Endothelial cell of umbilical vein (primary cell): Measurements from ENCODE around the gene RARS1. TPM values are rescaled to one million over a fixed set of nuclear protein-coding genes. Genes with fewer than 3 reads are reported as not detected.

Experiments used
- BruUV-seq: library from RNA; stranded (reverse); fragments of 400-500 nt; replicated peaks from 2 replicates; lab custom pipeline; 2021; lab: Mats Ljungman, UMichigan
- CTCF ChIA-PET: fragments of 300-600, 350-600 bp; sonication (Branson Sonifier 250); formaldehyde crosslinking; loops from one replicate; lab custom pipeline; 2021; ENCODE audit warnings: antibody characterized with exemption, inconsistent platforms; lab: Charles Lee
- POLR2A ChIA-PET: fragments of 300-600, 350-600 bp; sonication (Branson Sonifier 250); formaldehyde crosslinking; loops from one replicate; lab custom pipeline; 2021; ENCODE audit warnings: antibody characterized with exemption, inconsistent platforms; lab: Charles Lee
- DNase-seq: peaks from one replicate; pipeline ENCODE4 v3.0.0-alpha.2; 2011; ENCODE audit warnings: low read depth, low spot score
- FAIRE-seq: peaks from 2 replicates; lab custom pipeline; 2011; peaks lifted over from hg19 to GRCh38; lab: Jason Lieb, UNC
- H2AFZ ChIP-seq: 2 replicates; pipeline ENCODE4 v1.6.0; 2012; ENCODE audit warnings: low read depth, low read length, control low read depth, inconsistent platforms
- H3K27ac ChIP-seq: 2 replicates; pipeline ENCODE4 v1.5.1; 2011; ENCODE audit warnings: low read depth, mild to moderate bottlenecking, control low read depth, low read length, moderate library complexity; ENCODE audit not compliant: insufficient read depth
- H3K27me3 ChIP-seq, 2 experiments: 2 replicates each; pipeline versions ENCODE4 v1.6.0 to v1.6.1; 2011; ENCODE audit warnings: low read length in 2 of 2, mixed read lengths in 1 of 2; ENCODE audit not compliant: control insufficient read depth in 2 of 2, insufficient read depth in 2 of 2
- H3K36me3 ChIP-seq, 2 experiments: 2 replicates in 1 of 2; 3 replicates in 1 of 2; pipeline ENCODE4 v1.5.1; 2011; ENCODE audit warnings: low read length in 2 of 2, mild to moderate bottlenecking in 1 of 2, moderate library complexity in 1 of 2; ENCODE audit not compliant: control insufficient read depth in 2 of 2, insufficient read depth in 2 of 2; ENCODE audit errors: extremely low read depth in 1 of 2
- H3K4me1 ChIP-seq: 3 replicates; pipeline ENCODE4 v1.5.1; 2011; ENCODE audit warnings: mild to moderate bottlenecking, low read length; ENCODE audit not compliant: control insufficient read depth, insufficient read depth; ENCODE audit errors: extremely low read depth
- H3K4me2 ChIP-seq: 2 replicates; pipeline ENCODE4 v1.6.1; 2011; ENCODE audit warnings: low read length, control low read depth, mixed read lengths; ENCODE audit not compliant: insufficient read depth
- H3K4me3 ChIP-seq, 3 experiments: fragments of 200-600 bp in 1 of 3; sonication (generic), shearing (Covaris generic) in 1 of 3; replicated peaks in 1 of 3; 2 replicates each; pipeline ENCODE4 v1.5.1; 2011 to 2016; ENCODE audit warnings: control low read depth in 3 of 3, low read length in 3 of 3, mild to moderate bottlenecking in 2 of 3, inconsistent platforms in 1 of 3, low read depth in 1 of 3, moderate library complexity in 1 of 3; ENCODE audit not compliant: insufficient read depth in 1 of 3
- H3K79me2 ChIP-seq: 2 replicates; pipeline ENCODE4 v1.6.0; 2012; ENCODE audit warnings: low read length, inconsistent platforms; ENCODE audit not compliant: control insufficient read depth, insufficient read depth
- H3K9ac ChIP-seq: replicated peaks from 2 replicates; pipeline ENCODE3; 2011; ENCODE audit warnings: low read length, control low read depth; ENCODE audit not compliant: insufficient read depth; ENCODE audit errors: extremely low read depth
- H3K9me1 ChIP-seq: replicated peaks from 3 replicates; pipeline ENCODE4 v1.6.0; 2011; ENCODE audit warnings: mild to moderate bottlenecking, low read length; ENCODE audit not compliant: control insufficient read depth, insufficient read depth; ENCODE audit errors: extremely low read depth
- H3K9me3 ChIP-seq: replicated peaks from 2 replicates; pipeline ENCODE4 v1.5.1; 2012; ENCODE audit warnings: low read length, inconsistent platforms; ENCODE audit not compliant: control insufficient read depth, insufficient read depth
- H4K20me1 ChIP-seq: replicated peaks from 2 replicates; pipeline ENCODE3; 2011; ENCODE audit warnings: mild to moderate bottlenecking, low read length; ENCODE audit not compliant: control insufficient read depth, insufficient read depth; ENCODE audit errors: extremely low read depth
- EZH2 ChIP-seq: IDR thresholded peaks from 2 replicates; pipeline ENCODE4 v1.6.1; 2012; ENCODE audit warnings: borderline replicate concordance, low read depth, mild to moderate bottlenecking, moderate library complexity, low read length, inconsistent platforms; ENCODE audit not compliant: severe bottlenecking
- FOS ChIP-seq: IDR thresholded peaks from 2 replicates; pipeline ENCODE4 v1.6.1; 2011; ENCODE audit warnings: mild to moderate bottlenecking, low read length, moderate library complexity, borderline replicate concordance; ENCODE audit not compliant: insufficient read depth
- GATA2 ChIP-seq: IDR thresholded peaks from 2 replicates; pipeline ENCODE4 v1.7.0; 2011; ENCODE audit warnings: low read depth, mild to moderate bottlenecking, moderate library complexity, mixed read lengths, low read length; ENCODE audit not compliant: insufficient read length, insufficient read depth
- JUN ChIP-seq: IDR thresholded peaks from 2 replicates; pipeline ENCODE4 v1.6.1; 2011; ENCODE audit warnings: borderline replicate concordance, low read depth; ENCODE audit not compliant: insufficient read length, insufficient read depth
- MYC ChIP-seq: IDR thresholded peaks from one replicate; pipeline ENCODE4 v1.6.1; 2011; ENCODE audit warnings: mild to moderate bottlenecking, low read depth, low read length
- POLR2A ChIP-seq: IDR thresholded peaks from 2 replicates; pipeline ENCODE4 v1.6.1; 2012; ENCODE audit warnings: low read depth, mild to moderate bottlenecking, control low read depth, low read length
- POLR2AphosphoS5 ChIP-seq: IDR thresholded peaks from 2 replicates; pipeline ENCODE4 v1.6.1; 2012; ENCODE audit warnings: low read depth, mild to moderate bottlenecking, control low read depth, low read length, moderate library complexity; ENCODE audit not compliant: insufficient read depth
- dilution Hi-C: fragments of 300-500 bp; cut with MboI; formaldehyde crosslinking; loops from one replicate; pipeline ENCODE4 v1.15.0; 2019; ENCODE audit warnings: low sequenced_read_pairs; ENCODE audit not compliant: extremely low pct_ligation_motif_present
- intact Hi-C: fragments of 100-400 bp; cut with micrococcal nuclease; formaldehyde crosslinking; loops from one replicate; pipeline ENCODE4 v1.10.0; 2022
- polyA plus RNA-seq, 4 experiments: library from polyadenylated mRNA; depleted of rRNA in 3 of 4; stranded (reverse) in 3 of 4; unstranded in 1 of 4; fragments of >200 nt; gene quantifications; 2 replicates each; pipeline versions ENCODE4 v1.2.1 to v1.2.3, GENCODE V29; 2011 to 2012; ENCODE audit warnings: missing spikeins in 1 of 4
- total RNA-seq: library from RNA; stranded (reverse); gene quantifications from 2 replicates; pipeline ENCODE4 v1.2.3, GENCODE V29; 2021
- TF ChIP-seq, protein P1 (sequence below): IDR thresholded peaks from 2 replicates; pipeline ENCODE4 v1.6.1; 2011; ENCODE audit not compliant: insufficient read depth, insufficient read length
- TF ChIP-seq, protein P2 (sequence below), 2 donors: IDR thresholded peaks; 1 replicate in 1 of 2; 2 replicates in 1 of 2; pipeline ENCODE4 v1.5.1; 2011; ENCODE audit warnings: low read length in 2 of 2, mild to moderate bottlenecking in 2 of 2, moderate library complexity in 2 of 2, control low read depth in 1 of 2, inconsistent platforms in 1 of 2, low read depth in 1 of 2; ENCODE audit not compliant: insufficient read depth in 1 of 2; ENCODE audit errors: extremely low read depth in 1 of 2

The RARS1 gene
- total and polyA plus RNA-seq, 2 donors (not counting 3 experiments of a cell fraction or from before 2014, with no cell fraction given): 28.0 to 104 TPM

GRCh38 chr5:168468836-168469235 is 17.4 kb upstream of the RARS1 start:
- intact Hi-C loops (no loop called here), dilution Hi-C loops (no loop called here)
- BruUV-seq: no TSS peak
- H3K27ac ChIP-seq: no peak overlapping the region
- H2AFZ ChIP-seq: no peak overlapping the region
- H3K79me2 ChIP-seq: no peaks in the 10 kb centered on the region
- ChIA-PET POLR2A (no interaction called here), CTCF (no interaction called here)
- H3K4me2 ChIP-seq: no peak overlapping the region
- no peak overlapping the region for H3K9ac ChIP-seq
- no peaks in the 10 kb centered on the region for H4K20me1 ChIP-seq
- no peaks in the 10 kb centered on the region for H3K9me3 ChIP-seq
- peaks cover 0 to 2% of the 10 kb centered on the region in 2 experiments for H3K27me3 ChIP-seq
- no peaks in the 10 kb centered on the region for H3K36me3 ChIP-seq
- no peak for DNase-seq
- no peak for FAIRE-seq
- H3K4me1 ChIP-seq: no peaks in the 10 kb centered on the region
- H3K9me1 ChIP-seq: no peaks in the 10 kb centered on the region
- TF ChIP-seq, protein P1, sequence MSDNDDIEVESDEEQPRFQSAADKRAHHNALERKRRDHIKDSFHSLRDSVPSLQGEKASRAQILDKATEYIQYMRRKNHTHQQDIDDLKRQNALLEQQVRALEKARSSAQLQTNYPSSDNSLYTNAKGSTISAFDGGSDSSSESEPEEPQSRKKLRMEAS: no peak
- no peak for TF ChIP-seq POLR2AphosphoS5
- TF ChIP-seq, protein P2, sequence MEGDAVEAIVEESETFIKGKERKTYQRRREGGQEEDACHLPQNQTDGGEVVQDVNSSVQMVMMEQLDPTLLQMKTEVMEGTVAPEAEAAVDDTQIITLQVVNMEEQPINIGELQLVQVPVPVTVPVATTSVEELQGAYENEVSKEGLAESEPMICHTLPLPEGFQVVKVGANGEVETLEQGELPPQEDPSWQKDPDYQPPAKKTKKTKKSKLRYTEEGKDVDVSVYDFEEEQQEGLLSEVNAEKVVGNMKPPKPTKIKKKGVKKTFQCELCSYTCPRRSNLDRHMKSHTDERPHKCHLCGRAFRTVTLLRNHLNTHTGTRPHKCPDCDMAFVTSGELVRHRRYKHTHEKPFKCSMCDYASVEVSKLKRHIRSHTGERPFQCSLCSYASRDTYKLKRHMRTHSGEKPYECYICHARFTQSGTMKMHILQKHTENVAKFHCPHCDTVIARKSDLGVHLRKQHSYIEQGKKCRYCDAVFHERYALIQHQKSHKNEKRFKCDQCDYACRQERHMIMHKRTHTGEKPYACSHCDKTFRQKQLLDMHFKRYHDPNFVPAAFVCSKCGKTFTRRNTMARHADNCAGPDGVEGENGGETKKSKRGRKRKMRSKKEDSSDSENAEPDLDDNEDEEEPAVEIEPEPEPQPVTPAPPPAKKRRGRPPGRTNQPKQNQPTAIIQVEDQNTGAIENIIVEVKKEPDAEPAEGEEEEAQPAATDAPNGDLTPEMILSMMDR (IDR thresholded peaks at IDR 0.05; ENCODE audit: extremely low read depth in 1 of 2, insufficient read depth in 1 of 2, low read depth in 1 of 2, low read length in 2 of 2): no peak
- TF ChIP-seq MYC: no peak
- TF ChIP-seq POLR2A: no peak
- no peak for TF ChIP-seq EZH2
- no peak for TF ChIP-seq JUN
- TF ChIP-seq FOS: no peak
- no peak for TF ChIP-seq GATA2
- no peak overlapping the region for H3K4me3 ChIP-seq
